H1 (cell line): ENCODE measurements around the gene PLXND1. TPM values are rescaled to one million over a fixed set of nuclear protein-coding genes. Genes with fewer than 3 reads are reported as not detected.

Experiments used
- CTCF ChIA-PET: fragments of 300-600 bp; sonication (Branson Sonifier 250); formaldehyde crosslinking; loops from one replicate; lab custom pipeline; 2021; ENCODE audit not compliant: partially characterized antibody; lab: Charles Lee
- POLR2A ChIA-PET: fragments of 300-600 bp; sonication (Branson Sonifier 250); formaldehyde crosslinking; loops from one replicate; lab custom pipeline; 2021; ENCODE audit warnings: inconsistent platforms; ENCODE audit not compliant: partially characterized antibody; lab: Charles Lee
- DNase-seq, 2 experiments: peaks; one replicate each; pipeline versions ENCODE4 v3.0.0 to v3.0.0-alpha.2; 2010 to 2022; ENCODE audit warnings: low spot score in 2 of 2, low read depth in 1 of 2, mixed read lengths in 1 of 2
- FAIRE-seq: peaks from 2 replicates; lab custom pipeline; 2011; peaks lifted over from hg19 to GRCh38; lab: Jason Lieb, UNC
- H2AFZ ChIP-seq: 2 replicates; pipeline ENCODE4 v1.8.1; 2012; ENCODE audit warnings: low read length, inconsistent platforms
- H2AK5ac ChIP-seq: 2 replicates; pipeline ENCODE4 v1.6.1; 2013; ENCODE audit warnings: low read depth, low read length
- H2BK120ac ChIP-seq: replicated peaks from 2 replicates; pipeline ENCODE3; 2013; ENCODE audit warnings: low read depth, low read length, inconsistent platforms
- H2BK12ac ChIP-seq: 2 replicates; pipeline ENCODE4 v1.6.1; 2013; ENCODE audit warnings: low read depth, low read length
- H2BK15ac ChIP-seq: 2 replicates; pipeline ENCODE4 v1.6.1; 2013; ENCODE audit warnings: low read length
- H2BK20ac ChIP-seq: 2 replicates; pipeline ENCODE4 v1.6.1; 2013; ENCODE audit warnings: low read length
- H2BK5ac ChIP-seq: 2 replicates; pipeline ENCODE4 v1.6.1; 2013; ENCODE audit warnings: low read depth, low read length
- H3K14ac ChIP-seq: 2 replicates; pipeline ENCODE4 v1.6.1; 2013; ENCODE audit warnings: inconsistent platforms; ENCODE audit not compliant: insufficient read length
- H3K18ac ChIP-seq: 2 replicates; pipeline ENCODE4 v1.6.1; 2013; ENCODE audit warnings: low read length; ENCODE audit errors: extremely low read depth
- H3K23ac ChIP-seq: 2 replicates; pipeline ENCODE4 v1.6.1; 2013; ENCODE audit warnings: inconsistent platforms; ENCODE audit not compliant: insufficient read length
- H3K23me2 ChIP-seq: 2 replicates; pipeline ENCODE4 v1.6.1; 2013; ENCODE audit warnings: low read depth, low read length
- H3K27ac ChIP-seq: 2 replicates; pipeline ENCODE4 v1.6.1; 2011; ENCODE audit warnings: low read depth, low read length, inconsistent platforms
- H3K27me3 ChIP-seq, 4 experiments: replicated peaks in 1 of 4; 1 replicate in 1 of 4; 2 replicates in 3 of 4; pipeline versions ENCODE4 v1.6.1 to v1.8.1; 2011 to 2013; ENCODE audit warnings: low read length in 3 of 4, mild to moderate bottlenecking in 3 of 4, inconsistent platforms in 2 of 4, mixed read lengths in 2 of 4, moderate library complexity in 1 of 4; ENCODE audit not compliant: control insufficient read depth in 3 of 4, insufficient read depth in 3 of 4; ENCODE audit errors: extremely low read depth in 1 of 4
- H3K36me3 ChIP-seq, 4 experiments: 2 replicates each; pipeline versions ENCODE4 v1.6.1 to v1.8.1; 2011 to 2013; ENCODE audit warnings: mild to moderate bottlenecking in 4 of 4, low read length in 3 of 4, moderate library complexity in 2 of 4, control low read depth in 1 of 4, inconsistent platforms in 1 of 4; ENCODE audit not compliant: insufficient read depth in 4 of 4, control insufficient read depth in 2 of 4
- H3K4ac ChIP-seq: replicated peaks from 2 replicates; pipeline ENCODE3; 2013; ENCODE audit warnings: low read length, low read depth, mixed read lengths, inconsistent platforms; ENCODE audit not compliant: insufficient read length
- H3K4me1 ChIP-seq, 4 experiments: replicated peaks in 1 of 4; 1 replicate in 1 of 4; 2 replicates in 3 of 4; pipeline versions ENCODE4 v1.6.1 to v1.8.1; 2011 to 2013; ENCODE audit warnings: low read length in 3 of 4, inconsistent platforms in 2 of 4, mixed read lengths in 1 of 4; ENCODE audit not compliant: insufficient read depth in 4 of 4, control insufficient read depth in 3 of 4
- H3K4me2 ChIP-seq, 2 experiments: 2 replicates each; pipeline versions ENCODE4 v1.6.1 to v1.8.1; 2011 to 2013; ENCODE audit warnings: low read depth in 2 of 2, low read length in 2 of 2, control low read depth in 1 of 2, inconsistent platforms in 1 of 2, mild to moderate bottlenecking in 1 of 2; ENCODE audit not compliant: insufficient read depth in 1 of 2
- H3K4me3 ChIP-seq, 4 experiments: fragments of 200-600, 300-600 bp in 1 of 4; sonication (generic), shearing (Covaris generic), sonication (Bioruptor Twin) in 1 of 4; 2 replicates each; pipeline versions ENCODE4 v1.5.1 to v1.8.1; 2011 to 2016; ENCODE audit warnings: low read length in 4 of 4, low read depth in 3 of 4, control low read depth in 2 of 4, inconsistent platforms in 2 of 4, mild to moderate bottlenecking in 2 of 4, mixed read lengths in 1 of 4, moderate library complexity in 1 of 4; ENCODE audit not compliant: insufficient read depth in 2 of 4; ENCODE audit errors: extremely low read depth in 1 of 4
- H3K56ac ChIP-seq: replicated peaks from 2 replicates; pipeline ENCODE3; 2013; ENCODE audit warnings: low read depth, mild to moderate bottlenecking, mixed read lengths, low read length, inconsistent platforms; ENCODE audit not compliant: insufficient read length
- H3K79me1 ChIP-seq: 2 replicates; pipeline ENCODE4 v1.6.1; 2013; ENCODE audit warnings: low read depth, low read length, control low read depth
- H3K79me2 ChIP-seq, 2 experiments: 2 replicates each; pipeline versions ENCODE4 v1.6.1 to v1.8.1; 2012 to 2013; ENCODE audit warnings: low read length in 2 of 2, mild to moderate bottlenecking in 2 of 2, inconsistent platforms in 1 of 2; ENCODE audit not compliant: insufficient read depth in 2 of 2, control insufficient read depth in 1 of 2
- H3K9ac ChIP-seq, 4 experiments: replicated peaks in 1 of 4; 1 replicate in 1 of 4; 2 replicates in 3 of 4; pipeline versions ENCODE4 v1.6.1 to v1.8.1; 2011 to 2013; ENCODE audit warnings: low read depth in 3 of 4, low read length in 3 of 4, control low read depth in 2 of 4, mild to moderate bottlenecking in 2 of 4, moderate library complexity in 2 of 4, inconsistent platforms in 1 of 4; ENCODE audit errors: extremely low read depth in 1 of 4
- H3K9me3 ChIP-seq, 2 experiments: 2 replicates each; pipeline versions ENCODE4 v1.6.1 to v1.8.1; 2012 to 2013; ENCODE audit warnings: mild to moderate bottlenecking in 2 of 2, moderate library complexity in 2 of 2, control low read depth in 1 of 2, inconsistent platforms in 1 of 2, low read depth in 1 of 2, low read length in 1 of 2, mixed read lengths in 1 of 2; ENCODE audit not compliant: insufficient read depth in 2 of 2
- H4K20me1 ChIP-seq, 2 experiments: replicated peaks in 1 of 2; 2 replicates each; pipeline versions ENCODE3 to v1.8.1; 2011 to 2013; ENCODE audit warnings: inconsistent platforms in 2 of 2, low read length in 2 of 2, mild to moderate bottlenecking in 1 of 2; ENCODE audit not compliant: insufficient read depth in 2 of 2, control insufficient read depth in 1 of 2
- H4K5ac ChIP-seq: 2 replicates; pipeline ENCODE4 v1.6.1; 2013; ENCODE audit warnings: low read length, low read depth, mixed read lengths, inconsistent platforms; ENCODE audit not compliant: insufficient read length
- H4K8ac ChIP-seq: 2 replicates; pipeline ENCODE4 v1.8.0; 2013; ENCODE audit warnings: mild to moderate bottlenecking, moderate library complexity, low read length, inconsistent platforms; ENCODE audit not compliant: insufficient read depth; ENCODE audit errors: extremely low read depth
- H4K91ac ChIP-seq: replicated peaks from 2 replicates; pipeline ENCODE3; 2013; ENCODE audit warnings: low read length, mixed read lengths, inconsistent platforms; ENCODE audit not compliant: insufficient read length
- CHD1 ChIP-seq: IDR thresholded peaks from 2 replicates; pipeline ENCODE4 v1.6.1; 2012; ENCODE audit warnings: low read depth, low read length, improper control_type of control experiment
- CHD2 ChIP-seq: IDR thresholded peaks from 2 replicates; pipeline ENCODE4 v1.6.1; 2012; ENCODE audit warnings: low read length, improper control_type of control experiment
- EGR1 ChIP-seq: IDR thresholded peaks from 2 replicates; pipeline ENCODE4 v1.6.1; 2011; ENCODE audit warnings: low read depth, low read length, borderline replicate concordance
- EP300 ChIP-seq, 2 experiments: IDR thresholded peaks; 1 replicate in 1 of 2; 2 replicates in 1 of 2; pipeline ENCODE4 v1.6.1; 2011 to 2012; ENCODE audit warnings: low read depth in 2 of 2, low read length in 2 of 2, mild to moderate bottlenecking in 2 of 2, borderline replicate concordance in 1 of 2, inconsistent platforms in 1 of 2, moderate library complexity in 1 of 2
- GABPA ChIP-seq: IDR thresholded peaks from 2 replicates; pipeline ENCODE4 v1.6.1; 2011; ENCODE audit warnings: mild to moderate bottlenecking, low read length, moderate library complexity, borderline replicate concordance; ENCODE audit not compliant: insufficient read depth
- NANOG ChIP-seq: IDR thresholded peaks from 2 replicates; pipeline ENCODE4 v1.6.1; 2011; ENCODE audit warnings: low read length, low read depth, mild to moderate bottlenecking, inconsistent platforms; ENCODE audit not compliant: insufficient read depth, poor library complexity, severe bottlenecking
- POU5F1 ChIP-seq: IDR thresholded peaks from 2 replicates; pipeline ENCODE4 v1.6.1; 2011; ENCODE audit warnings: low read depth, mild to moderate bottlenecking, low read length, moderate library complexity
- RXRA ChIP-seq: IDR thresholded peaks from 2 replicates; pipeline ENCODE4 v1.6.1; 2011; ENCODE audit warnings: low read depth, mild to moderate bottlenecking, low read length, moderate library complexity; ENCODE audit not compliant: insufficient read depth
- SAP30 ChIP-seq: fragments of 300-600 bp; sonication (generic); IDR thresholded peaks from 2 replicates; pipeline ENCODE4 v1.7.1; 2012; ENCODE audit warnings: low read length, moderate library complexity, mild to moderate bottlenecking, inconsistent platforms; ENCODE audit not compliant: insufficient read depth, insufficient replicate concordance
- SIN3A ChIP-seq, 2 experiments: IDR thresholded peaks in 1 of 2; conservative IDR thresholded peaks in 1 of 2; 2 replicates each; pipeline ENCODE4 v1.6.1; 2011 to 2012; ENCODE audit warnings: low read length in 2 of 2, improper control_type of control experiment in 1 of 2, low read depth in 1 of 2, mild to moderate bottlenecking in 1 of 2
- SRF ChIP-seq: IDR thresholded peaks from 2 replicates; pipeline ENCODE4 v1.6.1; 2011; ENCODE audit warnings: mild to moderate bottlenecking, low read depth, low read length, moderate library complexity
- TCF12 ChIP-seq: IDR thresholded peaks from 2 replicates; pipeline ENCODE4 v1.6.1; 2011; ENCODE audit warnings: low read depth, mild to moderate bottlenecking, low read length
- YY1 ChIP-seq: IDR thresholded peaks from 2 replicates; pipeline ENCODE4 v1.6.1; 2011; ENCODE audit warnings: low read depth, mild to moderate bottlenecking, low read length
- WGBS, 2 experiments: shearing (Covaris generic) in 1 of 2; methylation state at CpG; one replicate each; pipeline versions ENCODE4 v1.1.6 to v1.1.7; 2013 to 2015; ENCODE audit warnings: low lambda C conversion rate in 2 of 2, mixed read lengths in 2 of 2, inconsistent platforms in 1 of 2, low coverage in 1 of 2, missing lambda C conversion rate in 1 of 2; ENCODE audit not compliant: insufficient replicate concordance in 2 of 2, insufficient coverage in 1 of 2, insufficient read length in 1 of 2; ENCODE audit errors: extremely low coverage in 1 of 2, missing lambda C conversion rate in 1 of 2; 5-methylcytosine and 5-hydroxymethylcytosine counted together
- polyA plus RNA-seq, 7 experiments: library from polyadenylated mRNA; depleted of rRNA in 3 of 7; stranded (reverse) in 5 of 7; unstranded in 2 of 7; fragments of >200 nt in 5 of 7; fragments of 200-250 nt in 2 of 7; gene quantifications; 1 replicate in 5 of 7; 2 replicates in 1 of 7; 4 replicates in 1 of 7; pipeline versions ENCODE4 v1.2.1 to v1.2.3, GENCODE V29; 2011 to 2013; ENCODE audit warnings: missing spikeins in 2 of 7, mixed read lengths in 2 of 7
- total RNA-seq: library from RNA; stranded (reverse); fragmentation: NEBNext Ultra II Directional; extraction: Animal tissue kit (Norgen Biotek cat#: 25700); gene quantifications from 2 replicates; pipeline ENCODE4 v1.2.1, GENCODE V29; 2021

PLXND1 gene
- total and polyA plus RNA-seq, 2 of the 8 experiments (the other 6 are each of a cell fraction or from before 2014, with no cell fraction given), result 17.7 to 66.4 TPM

GRCh38 chr3:129564981-129565644 is 41.4 kb downstream of the PLXND1 start:
- no peak overlapping the region for H4K5ac ChIP-seq
- CTCF ChIA-PET, result interaction anchor here (0.7 to 2.4 kb wide), 8 partner anchors 8 to 259 kb away, joined by 3 to 10 read pairs (median 4); partner anchors contain the start of gene H1-8
- no peaks in the 10 kb centered on the region for H3K36me3 ChIP-seq
- H3K23me2 ChIP-seq, result no peaks in the 10 kb centered on the region
- no peak overlapping the region for H2BK15ac ChIP-seq
- no peak overlapping the region for H3K4me2 ChIP-seq
- DNase-seq, result no peak
- no peak overlapping the region for H3K18ac ChIP-seq
- POLR2A ChIA-PET, result interaction anchor here (0.5 kb wide), 1 partner anchor 259 kb away, joined by 3 read pairs; no protein-coding TSS in a partner anchor
- WGBS, 2 experiments, result 89% methylated on average over 21 of the region's 21 CpGs; no CpG with 5 or more reads in 1 of the 2 experiments
- H3K27me3 ChIP-seq, result no peaks in the 10 kb centered on the region
- H2BK12ac ChIP-seq, result no peak overlapping the region
- no peaks in the 10 kb centered on the region for H3K9me3 ChIP-seq
- H3K4me1 ChIP-seq, result no peaks in the 10 kb centered on the region; a peak in 2 of 7 replicates
- no peak overlapping the region for H3K23ac ChIP-seq
- no peak for FAIRE-seq
- no peak overlapping the region for H3K14ac ChIP-seq
- no peak overlapping the region for H4K8ac ChIP-seq
- no peak overlapping the region for H2BK120ac ChIP-seq
- no peaks in the 10 kb centered on the region for H4K20me1 ChIP-seq
- H2AFZ ChIP-seq, result no peak overlapping the region
- H2BK20ac ChIP-seq, result peak overlapping the region; percentile 10; the same call in 1 of the 2 replicates
- no peak overlapping the region for H3K27ac ChIP-seq
- no peak overlapping the region for H3K9ac ChIP-seq
- no peak overlapping the region for H2AK5ac ChIP-seq
- no peaks in the 10 kb centered on the region for H3K79me1 ChIP-seq
- H4K91ac ChIP-seq, result no peak overlapping the region
- H3K4me3 ChIP-seq, result no peak overlapping the region
- no peak overlapping the region for H3K4ac ChIP-seq
- no peaks in the 10 kb centered on the region for H3K79me2 ChIP-seq
- no peak overlapping the region for H3K56ac ChIP-seq
- H2BK5ac ChIP-seq, result no peak overlapping the region
- no peak for TF ChIP-seq TCF12
- TF ChIP-seq CHD1, result no peak
- no peak for TF ChIP-seq POU5F1
- no peak for TF ChIP-seq SAP30
- no peak for TF ChIP-seq CHD2
- no peak for TF ChIP-seq YY1
- no peak for TF ChIP-seq EGR1
- no peak for TF ChIP-seq SIN3A (conservative IDR thresholded peaks at IDR 0.05 in 1 of 2, IDR thresholded peaks at IDR 0.05 in 1 of 2; ENCODE audit: low read depth in 1 of 2, low read length in 2 of 2)
- no peak for TF ChIP-seq GABPA
- TF ChIP-seq SRF, result no peak
- TF ChIP-seq EP300 (IDR thresholded peaks at IDR 0.05; ENCODE audit: borderline replicate concordance in 1 of 2, low read depth in 2 of 2, low read length in 2 of 2), result no peak
- TF ChIP-seq NANOG, result no peak
- no peak for TF ChIP-seq RXRA
